ENCODE measurements around the gene RTF1.

RTF1 gene

GRCh38 chr15:41493205-41493901 lies 76.5 kb downstream of the RTF1 start, which contains the start of gene ITPKA (continued):
- TF ChIP-seq HOXD13 (CRISPR knock-in tag; IDR thresholded peaks at IDR 0.05; ENCODE audit: borderline replicate concordance) (no peak), ZNF146 (tag by site-specific recombination; IDR thresholded peaks at IDR 0.05) (no peak), ZBTB6 (tag by site-specific recombination; IDR thresholded peaks at IDR 0.05) (no peak), ZNF416 (tag by site-specific recombination; IDR thresholded peaks at IDR 0.05) (no peak), FEZF1 (tag by site-specific recombination; IDR thresholded peaks at IDR 0.05) (no peak), ZNF239 (tag by site-specific recombination; IDR thresholded peaks at IDR 0.05) (no peak), ZSCAN18 (tag by site-specific recombination; IDR thresholded peaks at IDR 0.05) (no peak), ZNF274 (IDR thresholded peaks at IDR 0.05; ENCODE audit: low read length) (no peak), ZNF274 (tag by site-specific recombination; IDR thresholded peaks at IDR 0.05; ENCODE audit: borderline replicate concordance) (no peak), ZNF518A (tag by site-specific recombination; conservative IDR thresholded peaks at IDR 0.05; ENCODE audit: low read depth) (no peak)

GRCh38 chr15:41493902-41494189 lies 77.0 kb downstream of the RTF1 start:
- H3K4me3 ChIP-seq (ENCODE audit: low read depth, low read length): peak overlapping the region; percentile 30
- ChIA-PET CTCF (interaction anchor here (1.5 kb wide), 1 partner anchor 64 kb away, joined by 5 read pairs; no protein-coding TSS in a partner anchor), POLR2A (interaction anchor here (0.9 to 1.7 kb wide), 2 partner anchors 10 to 19 kb away, joined by 5 to 7 read pairs; partner anchors contain the start of gene LTK)
- H3K27ac ChIP-seq (ENCODE audit: extremely low read depth, low read depth, low read length): peak overlapping the region; percentile 57; the same call in 1 of the 2 replicates
- H3K36me3 ChIP-seq (ENCODE audit: control insufficient read depth in 2 of 2, insufficient read depth in 1 of 2, low read length in 2 of 2): no peaks in the 10 kb centered on the region
- no peaks in the 10 kb centered on the region for H3K9me3 ChIP-seq (ENCODE audit: control insufficient read depth, insufficient read depth, low read depth, low read length)
- H3K4me1 ChIP-seq (ENCODE audit: control insufficient read depth, insufficient read depth, low read length): no peaks in the 10 kb centered on the region
- TF ChIP-seq SP7 (tag by site-specific recombination; IDR thresholded peaks at IDR 0.05) (no peak), ZBTB48 (tag by site-specific recombination; IDR thresholded peaks at IDR 0.05) (no peak), ZNF768 (tag by site-specific recombination; IDR thresholded peaks at IDR 0.05) (no peak), ZNF677 (tag by site-specific recombination; IDR thresholded peaks at IDR 0.05) (no peak), ZNF10 (tag by site-specific recombination; IDR thresholded peaks at IDR 0.05) (no peak), PRDM1 (tag by site-specific recombination; IDR thresholded peaks at IDR 0.05) (no peak), HOXD13 (CRISPR knock-in tag; IDR thresholded peaks at IDR 0.05; ENCODE audit: borderline replicate concordance) (no peak), ZNF791 (tag by site-specific recombination; IDR thresholded peaks at IDR 0.05) (no peak), ZNF530 (tag by site-specific recombination; IDR thresholded peaks at IDR 0.05; ENCODE audit: low read depth) (no peak), ZFHX2 (tag by site-specific recombination; conservative IDR thresholded peaks at IDR 0.05) (no peak), ATF2 (tag by site-specific recombination; IDR thresholded peaks at IDR 0.05; ENCODE audit: low read depth) (no peak), ZNF48 (tag by site-specific recombination; IDR thresholded peaks at IDR 0.05) (no peak), PRDM4 (tag by site-specific recombination; IDR thresholded peaks at IDR 0.05) (no peak), RBAK (tag by site-specific recombination; IDR thresholded peaks at IDR 0.05) (no peak), ZNF521 (tag by site-specific recombination; IDR thresholded peaks at IDR 0.05) (no peak)

All from HEK293 (cell line).